GM10248 (cell line): Measurements from ENCODE around the gene DVL1.

Source experiments
- CTCF ChIA-PET: fragments of 300-600 bp; sonication (Branson Sonifier 250); formaldehyde crosslinking; extraction: SDS; loops from one replicate; lab custom pipeline; 2021; ENCODE audit warnings: antibody characterized with exemption; lab: Yijun Ruan, JAX
- POLR2A ChIA-PET: fragments of 350-650 bp; sonication (Branson Sonifier 250); formaldehyde crosslinking; extraction: SDS; loops from one replicate; lab custom pipeline; 2020; ENCODE audit warnings: antibody characterized with exemption; lab: Yijun Ruan, JAX
- DNase-seq: peaks from one replicate; pipeline ENCODE4 v3.0.0; 2012; ENCODE audit errors: extremely low spot score
- CTCF ChIP-seq: IDR thresholded peaks from 2 replicates; pipeline ENCODE4 v1.5.1; 2012; ENCODE audit warnings: mild to moderate bottlenecking, low read depth; ENCODE audit errors: extremely low read depth, missing control alignments, control extremely low read depth

DVL1 gene

GRCh38 chr1:1367315-1367714 is 18.1 kb upstream of the DVL1 start:
- CTCF ChIA-PET: no interaction called here
- no peak for TF ChIP-seq CTCF
- DNase-seq: no peak
- POLR2A ChIA-PET: no interaction called here

GRCh38 chr1:1366699-1367066 is 17.5 kb upstream of the DVL1 start:
- DNase-seq: no peak
- TF ChIP-seq CTCF: no peak
- CTCF ChIA-PET: no interaction called here
- POLR2A ChIA-PET: no interaction called here

GRCh38 chr1:1365875-1366698 is 16.9 kb upstream of the DVL1 start:
- CTCF ChIA-PET: interaction anchor here (1.2 kb wide), 1 partner anchor 18 kb away, joined by 3 read pairs; no protein-coding TSS in a partner anchor
- TF ChIP-seq CTCF: no peak
- DNase-seq: no peak
- POLR2A ChIA-PET: no interaction called here

- ChIA-PET POLR2A (no interaction called here), CTCF (interaction anchor here (2.8 kb wide), 1 partner anchor 8 kb away, joined by 15 read pairs; no protein-coding TSS in a partner anchor)
- no peak for DNase-seq
- TF ChIP-seq CTCF: no peak
Observed at GRCh38 chr1:1364266-1364665, 15.0 kb upstream of the DVL1 start.

GRCh38 chr1:1361982-1362423 is 12.8 kb upstream of the DVL1 start:
- no peak for TF ChIP-seq CTCF
- ChIA-PET CTCF (interaction anchor here (2.8 kb wide), 1 partner anchor 10 kb away, joined by 15 read pairs; no protein-coding TSS in a partner anchor), POLR2A (no interaction called here)
- DNase-seq: no peak

- no peak for DNase-seq
- POLR2A ChIA-PET: no interaction called here
- CTCF ChIA-PET: interaction anchor here (2.8 kb wide), 1 partner anchor 11 kb away, joined by 15 read pairs; no protein-coding TSS in a partner anchor
- no peak for TF ChIP-seq CTCF
Observed at GRCh38 chr1:1361233-1361981, 12.2 kb upstream of the DVL1 start.
